Esophagus squamous epithelium (tissue), 4 donors: ENCODE results near the gene RFNG.

ENCODE experiments used
- POLR2A ChIP-seq, 4 donors: fragments of 450-650 bp; IDR thresholded peaks; one replicate each; pipeline ENCODE4 v1.6.1; 2017; ENCODE audit warnings: antibody characterized with exemption in 4 of 4, mild to moderate bottlenecking in 4 of 4, moderate library complexity in 3 of 4
- TF ChIP-seq, protein P1 (sequence below), 6 experiments: fragments of 450-650 bp in 4 of 6; fragments of 200-600 bp in 2 of 6; sonication (generic) in 2 of 6; IDR thresholded peaks; one replicate each; pipeline ENCODE4 v1.5.1; 2016 to 2019; ENCODE audit warnings: antibody characterized with exemption in 6 of 6, mild to moderate bottlenecking in 4 of 6, moderate library complexity in 4 of 6

DNA sequence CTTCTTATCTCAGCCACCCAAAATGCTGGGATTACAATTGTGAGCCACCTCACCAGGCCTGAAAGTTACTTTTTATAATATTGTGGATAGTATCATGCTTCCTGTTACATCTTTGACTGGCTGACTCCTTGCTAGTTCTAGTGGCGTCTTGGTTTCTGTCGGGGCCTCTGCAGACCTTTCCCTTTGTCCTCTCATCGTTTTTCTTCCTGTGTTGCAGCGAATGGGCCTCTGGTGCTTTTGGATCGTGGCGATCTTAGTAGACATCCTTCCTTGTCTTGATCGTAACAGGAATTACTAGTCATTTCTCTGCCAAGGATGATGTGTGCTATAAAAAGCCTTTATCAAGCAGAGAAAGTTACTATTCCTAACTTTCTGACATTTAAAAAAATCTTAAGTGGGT lies 53.4 kb downstream of the RFNG start:
- TF ChIP-seq, protein P1, sequence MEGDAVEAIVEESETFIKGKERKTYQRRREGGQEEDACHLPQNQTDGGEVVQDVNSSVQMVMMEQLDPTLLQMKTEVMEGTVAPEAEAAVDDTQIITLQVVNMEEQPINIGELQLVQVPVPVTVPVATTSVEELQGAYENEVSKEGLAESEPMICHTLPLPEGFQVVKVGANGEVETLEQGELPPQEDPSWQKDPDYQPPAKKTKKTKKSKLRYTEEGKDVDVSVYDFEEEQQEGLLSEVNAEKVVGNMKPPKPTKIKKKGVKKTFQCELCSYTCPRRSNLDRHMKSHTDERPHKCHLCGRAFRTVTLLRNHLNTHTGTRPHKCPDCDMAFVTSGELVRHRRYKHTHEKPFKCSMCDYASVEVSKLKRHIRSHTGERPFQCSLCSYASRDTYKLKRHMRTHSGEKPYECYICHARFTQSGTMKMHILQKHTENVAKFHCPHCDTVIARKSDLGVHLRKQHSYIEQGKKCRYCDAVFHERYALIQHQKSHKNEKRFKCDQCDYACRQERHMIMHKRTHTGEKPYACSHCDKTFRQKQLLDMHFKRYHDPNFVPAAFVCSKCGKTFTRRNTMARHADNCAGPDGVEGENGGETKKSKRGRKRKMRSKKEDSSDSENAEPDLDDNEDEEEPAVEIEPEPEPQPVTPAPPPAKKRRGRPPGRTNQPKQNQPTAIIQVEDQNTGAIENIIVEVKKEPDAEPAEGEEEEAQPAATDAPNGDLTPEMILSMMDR (IDR thresholded peaks at IDR 0.05): no peak
- no peak for TF ChIP-seq POLR2A (IDR thresholded peaks at IDR 0.05)
